ENCODE measurements around the gene NAMPT.

DNA sequence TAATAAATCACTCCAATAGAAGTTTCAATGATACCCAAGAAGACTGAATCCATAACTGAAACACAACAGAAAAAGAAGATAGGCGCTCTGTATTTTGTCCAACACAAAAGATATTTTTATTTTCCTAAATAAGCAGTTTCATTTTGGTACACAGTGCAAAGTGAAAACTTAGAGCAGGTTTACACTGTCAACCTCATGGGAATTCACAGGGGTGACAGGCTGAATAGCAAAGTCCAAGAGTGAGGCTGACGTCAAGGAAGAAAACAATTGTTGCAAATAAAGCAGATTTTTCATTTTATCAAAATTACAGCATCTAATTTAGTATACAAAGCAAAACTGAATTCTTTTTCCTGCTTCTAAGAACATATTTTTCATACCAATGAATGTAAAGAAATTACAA lies 28.6 kb downstream of the NAMPT start:
- TF ChIP-seq, protein P1, sequence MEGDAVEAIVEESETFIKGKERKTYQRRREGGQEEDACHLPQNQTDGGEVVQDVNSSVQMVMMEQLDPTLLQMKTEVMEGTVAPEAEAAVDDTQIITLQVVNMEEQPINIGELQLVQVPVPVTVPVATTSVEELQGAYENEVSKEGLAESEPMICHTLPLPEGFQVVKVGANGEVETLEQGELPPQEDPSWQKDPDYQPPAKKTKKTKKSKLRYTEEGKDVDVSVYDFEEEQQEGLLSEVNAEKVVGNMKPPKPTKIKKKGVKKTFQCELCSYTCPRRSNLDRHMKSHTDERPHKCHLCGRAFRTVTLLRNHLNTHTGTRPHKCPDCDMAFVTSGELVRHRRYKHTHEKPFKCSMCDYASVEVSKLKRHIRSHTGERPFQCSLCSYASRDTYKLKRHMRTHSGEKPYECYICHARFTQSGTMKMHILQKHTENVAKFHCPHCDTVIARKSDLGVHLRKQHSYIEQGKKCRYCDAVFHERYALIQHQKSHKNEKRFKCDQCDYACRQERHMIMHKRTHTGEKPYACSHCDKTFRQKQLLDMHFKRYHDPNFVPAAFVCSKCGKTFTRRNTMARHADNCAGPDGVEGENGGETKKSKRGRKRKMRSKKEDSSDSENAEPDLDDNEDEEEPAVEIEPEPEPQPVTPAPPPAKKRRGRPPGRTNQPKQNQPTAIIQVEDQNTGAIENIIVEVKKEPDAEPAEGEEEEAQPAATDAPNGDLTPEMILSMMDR (IDR thresholded peaks at IDR 0.05): no peak
- no peak for TF ChIP-seq POLR2A (IDR thresholded peaks at IDR 0.05)

Measured in heart left ventricle (tissue), 13 donors.